Osteoblast (primary cell): ENCODE measurements around the gene LASP1. TPM values are rescaled to one million over a fixed set of nuclear protein-coding genes. Genes with fewer than 3 reads are reported as not detected.
A peak's percentile ranks its signal among the peaks of the same experiment; 100 is the strongest.

Source experiments
- DNase-seq: peaks from one replicate; pipeline ENCODE4 v3.0.0; 2011; ENCODE audit warnings: low spot score, mixed read lengths; ENCODE audit not compliant: insufficient read length; ENCODE audit errors: missing footprints
- H2AFZ ChIP-seq: 2 replicates; pipeline ENCODE4 v1.6.0; 2011; ENCODE audit warnings: mild to moderate bottlenecking, low read length
- H3K27ac ChIP-seq: 2 replicates; pipeline ENCODE4 v1.5.1; 2011; ENCODE audit warnings: mild to moderate bottlenecking, low read depth, low read length, moderate library complexity
- H3K27me3 ChIP-seq: 2 replicates; pipeline ENCODE4 v1.6.0; 2012; ENCODE audit warnings: mild to moderate bottlenecking, control low read depth, inconsistent platforms, low read length, moderate library complexity; ENCODE audit not compliant: insufficient read depth
- H3K36me3 ChIP-seq: 2 replicates; pipeline ENCODE4 v1.5.1; 2011; ENCODE audit warnings: mild to moderate bottlenecking, low read length, control low read depth, moderate library complexity; ENCODE audit not compliant: insufficient read depth
- H3K4me1 ChIP-seq: 2 replicates; pipeline ENCODE4 v1.5.1; 2011; ENCODE audit warnings: mild to moderate bottlenecking, low read length, control low read depth, moderate library complexity; ENCODE audit not compliant: insufficient read depth
- H3K4me2 ChIP-seq: 2 replicates; pipeline ENCODE4 v1.6.0; 2011; ENCODE audit warnings: mild to moderate bottlenecking, low read length; ENCODE audit not compliant: insufficient read depth
- H3K4me3 ChIP-seq: fragments of 200-600 bp; sonication (generic); 3 replicates; pipeline ENCODE4 v1.5.1; 2012; ENCODE audit warnings: mild to moderate bottlenecking, low read length, inconsistent platforms; ENCODE audit not compliant: insufficient read depth
- H3K79me2 ChIP-seq: 2 replicates; pipeline ENCODE4 v1.6.0; 2012; ENCODE audit warnings: mild to moderate bottlenecking, low read length, control low read depth, inconsistent platforms; ENCODE audit not compliant: insufficient read depth
- H3K9me3 ChIP-seq: 2 replicates; pipeline ENCODE4 v1.5.1; 2011; ENCODE audit warnings: low read depth, low read length, control low read depth
- H4K20me1 ChIP-seq: 2 replicates; pipeline ENCODE4 v1.6.0; 2012; ENCODE audit warnings: mild to moderate bottlenecking, low read length, control low read depth; ENCODE audit not compliant: insufficient read depth
- total RNA-seq: library from RNA; depleted of rRNA; stranded (reverse); fragments of >200 nt; gene quantifications from 2 replicates; pipeline ENCODE4 v1.2.3, GENCODE V29; 2012
- TF ChIP-seq, protein P1 (sequence below): IDR thresholded peaks from 2 replicates; pipeline ENCODE4 v1.5.1; 2011; ENCODE audit warnings: mild to moderate bottlenecking, low read depth, low read length, moderate library complexity; ENCODE audit errors: extremely low read depth

The LASP1 gene
- total RNA-seq, 1 donor = 228 TPM

GRCh38 chr17:38891441-38891840, 21.6 kb downstream of the LASP1 start:
- H2AFZ ChIP-seq = no peak overlapping the region
- peak; percentile 68 for DNase-seq
- peaks cover 16% of the 10 kb centered on the region for H3K4me1 ChIP-seq
- TF ChIP-seq, protein P1, sequence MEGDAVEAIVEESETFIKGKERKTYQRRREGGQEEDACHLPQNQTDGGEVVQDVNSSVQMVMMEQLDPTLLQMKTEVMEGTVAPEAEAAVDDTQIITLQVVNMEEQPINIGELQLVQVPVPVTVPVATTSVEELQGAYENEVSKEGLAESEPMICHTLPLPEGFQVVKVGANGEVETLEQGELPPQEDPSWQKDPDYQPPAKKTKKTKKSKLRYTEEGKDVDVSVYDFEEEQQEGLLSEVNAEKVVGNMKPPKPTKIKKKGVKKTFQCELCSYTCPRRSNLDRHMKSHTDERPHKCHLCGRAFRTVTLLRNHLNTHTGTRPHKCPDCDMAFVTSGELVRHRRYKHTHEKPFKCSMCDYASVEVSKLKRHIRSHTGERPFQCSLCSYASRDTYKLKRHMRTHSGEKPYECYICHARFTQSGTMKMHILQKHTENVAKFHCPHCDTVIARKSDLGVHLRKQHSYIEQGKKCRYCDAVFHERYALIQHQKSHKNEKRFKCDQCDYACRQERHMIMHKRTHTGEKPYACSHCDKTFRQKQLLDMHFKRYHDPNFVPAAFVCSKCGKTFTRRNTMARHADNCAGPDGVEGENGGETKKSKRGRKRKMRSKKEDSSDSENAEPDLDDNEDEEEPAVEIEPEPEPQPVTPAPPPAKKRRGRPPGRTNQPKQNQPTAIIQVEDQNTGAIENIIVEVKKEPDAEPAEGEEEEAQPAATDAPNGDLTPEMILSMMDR = no peak
- H3K36me3 ChIP-seq = peaks cover 87% of the 10 kb centered on the region
- no peak overlapping the region for H3K4me3 ChIP-seq
- H3K4me2 ChIP-seq = no peak overlapping the region
- no peaks in the 10 kb centered on the region for H3K9me3 ChIP-seq
- no peaks in the 10 kb centered on the region for H3K27me3 ChIP-seq
- H3K79me2 ChIP-seq = peaks cover 97% of the 10 kb centered on the region
- peaks cover 77% of the 10 kb centered on the region for H4K20me1 ChIP-seq
- H3K27ac ChIP-seq = peak overlapping the region; percentile 12

- Histone ChIP-seq H3K27me3 (no peaks in the 10 kb centered on the region), H3K4me1 (peaks cover 22% of the 10 kb centered on the region), H2AFZ (no peak overlapping the region), H3K4me3 (no peak overlapping the region), H3K27ac (no peak overlapping the region), H3K36me3 (peaks cover 87% of the 10 kb centered on the region), H3K4me2 (no peak overlapping the region), H4K20me1 (peaks cover 77% of the 10 kb centered on the region), H3K9me3 (no peaks in the 10 kb centered on the region), H3K79me2 (peaks cover 97% of the 10 kb centered on the region)
- peak; percentile 78 for DNase-seq
- TF ChIP-seq, protein P1 = no peak
Measured at GRCh38 chr17:38892083-38892482, 22.2 kb downstream of the LASP1 start.

GRCh38 chr17:38892620-38893019, 22.8 kb downstream of the LASP1 start:
- peaks cover 97% of the 10 kb centered on the region for H3K79me2 ChIP-seq
- H3K9me3 ChIP-seq = no peaks in the 10 kb centered on the region
- H3K4me1 ChIP-seq = peaks cover 27% of the 10 kb centered on the region
- H3K4me2 ChIP-seq = no peak overlapping the region
- peaks cover 87% of the 10 kb centered on the region for H3K36me3 ChIP-seq
- peaks cover 77% of the 10 kb centered on the region for H4K20me1 ChIP-seq
- H3K27me3 ChIP-seq = no peaks in the 10 kb centered on the region
- H3K4me3 ChIP-seq = no peak overlapping the region
- H2AFZ ChIP-seq = no peak overlapping the region
- H3K27ac ChIP-seq = no peak overlapping the region
- DNase-seq = peak; percentile 32
- TF ChIP-seq, protein P1 = no peak

DNA sequence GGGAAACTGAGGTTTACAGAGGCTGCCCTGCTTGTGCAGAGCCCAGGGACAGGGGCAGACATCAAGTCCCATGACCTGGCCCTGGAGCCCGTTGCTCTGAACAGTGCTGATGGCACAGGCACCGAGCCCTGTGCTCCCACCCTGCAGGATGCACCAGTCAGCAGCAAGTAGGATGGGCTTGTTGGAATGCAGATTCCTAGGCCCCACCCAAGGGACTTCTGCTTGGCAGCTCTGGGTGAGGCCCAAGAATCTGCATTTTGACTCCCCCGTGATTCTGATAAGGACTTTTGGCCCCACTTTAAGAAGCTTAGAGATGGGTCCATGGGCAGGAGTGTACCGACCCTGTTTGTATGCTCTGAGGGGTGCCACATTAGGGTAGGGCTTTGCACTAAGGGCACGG, 23.3 kb downstream of the LASP1 start:
- H3K27me3 ChIP-seq = no peaks in the 10 kb centered on the region
- peaks cover 32% of the 10 kb centered on the region for H3K4me1 ChIP-seq
- no peaks in the 10 kb centered on the region for H3K9me3 ChIP-seq
- no peak overlapping the region for H3K4me3 ChIP-seq
- TF ChIP-seq, protein P1 = no peak
- no peak overlapping the region for H3K4me2 ChIP-seq
- peaks cover 77% of the 10 kb centered on the region for H4K20me1 ChIP-seq
- H3K36me3 ChIP-seq = peaks cover 87% of the 10 kb centered on the region
- peaks cover 97% of the 10 kb centered on the region for H3K79me2 ChIP-seq
- DNase-seq = peak; percentile 72
- no peak overlapping the region for H2AFZ ChIP-seq
- H3K27ac ChIP-seq = peak overlapping the region; percentile 42
